GM12891 (cell line): ENCODE results near the gene KIF5C.

ENCODE experiments used
- DNase-seq: peaks from one replicate; pipeline ENCODE4 v3.0.0; 2011; ENCODE audit warnings: low spot score; ENCODE audit not compliant: insufficient read length
- FAIRE-seq: peaks from 2 replicates; lab custom pipeline; 2011; peaks lifted over from hg19 to GRCh38; lab: Jason Lieb, UNC
- PAX5 ChIP-seq: IDR thresholded peaks from 2 replicates; pipeline ENCODE4 v1.6.1; 2011; ENCODE audit warnings: low read length, moderate library complexity, mild to moderate bottlenecking; ENCODE audit not compliant: insufficient read depth, severe bottlenecking
- POLR2A ChIP-seq: IDR thresholded peaks from 2 replicates; pipeline ENCODE4 v1.6.1; 2011; ENCODE audit warnings: low read depth, low read length, control low read depth
- POLR2AphosphoS5 ChIP-seq: IDR thresholded peaks from 2 replicates; pipeline ENCODE4 v1.6.1; 2011; ENCODE audit warnings: low read depth, low read length, control low read depth
- POU2F2 ChIP-seq: IDR thresholded peaks from 2 replicates; pipeline ENCODE4 v1.6.1; 2011; ENCODE audit warnings: low read depth, mild to moderate bottlenecking, control low read depth, low read length, moderate library complexity
- SPI1 ChIP-seq: IDR thresholded peaks from 2 replicates; pipeline ENCODE4 v1.6.1; 2011; ENCODE audit warnings: low read depth, low read length, control low read depth
- TAF1 ChIP-seq: IDR thresholded peaks from 2 replicates; pipeline ENCODE4 v1.6.1; 2011; ENCODE audit warnings: low read depth, low read length, control low read depth

KIF5C gene

DNA sequence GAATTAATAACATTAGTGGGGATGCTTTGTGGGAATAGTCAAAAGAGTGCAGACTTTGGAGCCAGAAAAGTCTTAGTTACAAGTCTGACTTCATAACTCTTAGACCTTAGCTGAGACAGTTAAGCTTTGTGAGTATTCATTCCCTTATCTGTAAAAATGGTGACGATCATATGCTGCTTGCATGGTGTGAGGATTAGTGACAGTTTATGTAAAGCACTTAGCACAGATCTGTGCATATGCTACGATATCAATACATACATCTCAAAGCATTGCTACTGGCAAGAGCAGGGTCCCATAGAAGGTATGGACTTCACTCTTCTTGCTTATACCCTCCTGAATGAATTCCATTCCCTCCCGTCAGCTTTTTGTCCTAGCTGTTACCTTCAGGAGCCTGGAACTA lies 106.8 kb downstream of the KIF5C start:
- DNase-seq (no peak), FAIRE-seq (no peak)
- no peak for TF ChIP-seq POLR2A
- TF ChIP-seq POLR2AphosphoS5 = no peak
- TF ChIP-seq TAF1 = no peak
- TF ChIP-seq PAX5 = no peak
- no peak for TF ChIP-seq SPI1
- no peak for TF ChIP-seq POU2F2

DNA sequence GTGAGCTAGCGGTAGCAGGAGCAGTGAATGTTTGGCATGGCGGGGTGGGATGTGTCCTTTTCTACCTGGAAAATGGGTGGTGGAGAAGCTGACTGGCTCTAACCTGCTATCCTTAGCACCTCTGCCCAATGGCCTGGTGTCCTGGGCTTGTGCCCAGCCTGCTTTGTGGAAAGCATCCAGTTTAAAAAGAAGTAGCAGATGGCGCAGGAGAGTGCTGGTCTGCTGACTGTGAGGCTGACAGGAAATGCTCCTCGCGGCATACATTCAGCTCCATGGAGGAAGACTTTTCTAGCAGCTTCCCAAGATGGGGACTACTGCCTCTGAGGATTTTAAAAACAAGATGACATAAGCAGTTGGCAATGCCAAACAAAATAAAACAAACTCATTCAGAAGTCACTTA lies 107.3 kb downstream of the KIF5C start:
- FAIRE-seq = no peak
- TF ChIP-seq POU2F2 (no peak), TAF1 (no peak), POLR2A (no peak), PAX5 (no peak)
- DNase-seq = no peak

DNA sequence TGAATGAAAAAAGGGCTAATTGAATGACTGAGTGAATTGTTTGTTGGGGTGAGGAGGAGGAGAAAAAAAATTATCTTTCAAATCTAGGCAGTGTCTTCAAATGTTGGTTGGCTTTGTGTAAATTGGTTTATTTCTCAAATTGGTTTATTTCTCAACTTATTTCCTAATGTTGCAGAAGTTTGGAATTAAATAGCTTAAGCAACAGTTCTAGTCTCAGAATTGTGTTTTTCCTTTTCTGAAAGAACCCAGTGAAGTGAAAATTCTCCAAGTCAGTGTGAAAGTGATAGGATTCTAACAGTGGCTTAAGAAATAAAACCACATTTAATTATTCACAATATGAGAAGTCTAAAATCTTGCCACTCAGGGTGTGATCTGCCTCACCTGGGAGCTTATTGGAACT lies 108.9 kb downstream of the KIF5C start:
- FAIRE-seq = no peak
- DNase-seq = no peak
- no peak for TF ChIP-seq POLR2AphosphoS5
- TF ChIP-seq SPI1 = no peak
- no peak for TF ChIP-seq PAX5
- TF ChIP-seq POLR2A = no peak
- TF ChIP-seq TAF1 = no peak
- TF ChIP-seq POU2F2 = no peak

DNA sequence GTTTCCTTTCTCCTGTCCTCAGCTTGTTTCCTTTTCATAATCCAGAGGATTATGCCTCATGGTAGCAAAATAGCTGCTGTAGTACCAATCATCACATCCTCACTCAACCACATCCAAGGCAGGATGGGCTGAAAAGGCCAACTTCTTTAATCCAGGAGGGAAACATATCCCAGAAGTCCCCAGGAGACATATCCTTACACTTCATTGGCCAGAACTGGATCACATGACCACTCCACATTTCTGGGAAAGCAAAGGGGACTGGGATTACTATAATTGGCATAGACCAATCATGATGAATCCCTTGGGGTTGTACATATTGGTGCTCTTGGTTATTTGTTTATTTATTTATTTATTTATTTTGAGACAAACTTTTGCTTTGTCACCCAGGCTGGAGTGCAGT lies 109.4 kb downstream of the KIF5C start:
- no peak for TF ChIP-seq PAX5
- TF ChIP-seq POLR2AphosphoS5 = no peak
- no peak for DNase-seq
- FAIRE-seq = no peak

DNA sequence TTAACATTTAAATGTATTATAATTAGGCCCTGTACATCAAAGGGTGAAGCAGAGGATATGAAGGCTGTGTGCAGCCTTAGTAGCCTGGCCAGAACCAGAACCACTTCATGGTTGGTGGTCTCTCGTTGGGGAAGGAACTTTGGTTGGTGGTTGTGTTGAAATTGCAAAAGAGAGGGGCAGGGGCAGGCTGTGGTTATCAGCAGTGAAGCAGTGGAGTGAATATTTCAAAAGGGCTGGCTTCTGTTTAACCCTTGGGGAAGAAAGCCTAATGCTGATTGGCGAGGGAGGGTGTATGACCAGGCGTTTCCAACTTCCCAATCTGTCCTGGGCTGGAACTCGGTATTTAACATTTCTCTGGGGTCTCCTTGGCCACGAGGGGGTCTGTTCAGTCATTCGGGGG lies 112.3 kb downstream of the KIF5C start:
- FAIRE-seq (no peak), DNase-seq (no peak)
- TF ChIP-seq SPI1 (no peak), TAF1 (no peak), POLR2A (no peak), PAX5 (no peak), POU2F2 (no peak), POLR2AphosphoS5 (no peak)

DNA sequence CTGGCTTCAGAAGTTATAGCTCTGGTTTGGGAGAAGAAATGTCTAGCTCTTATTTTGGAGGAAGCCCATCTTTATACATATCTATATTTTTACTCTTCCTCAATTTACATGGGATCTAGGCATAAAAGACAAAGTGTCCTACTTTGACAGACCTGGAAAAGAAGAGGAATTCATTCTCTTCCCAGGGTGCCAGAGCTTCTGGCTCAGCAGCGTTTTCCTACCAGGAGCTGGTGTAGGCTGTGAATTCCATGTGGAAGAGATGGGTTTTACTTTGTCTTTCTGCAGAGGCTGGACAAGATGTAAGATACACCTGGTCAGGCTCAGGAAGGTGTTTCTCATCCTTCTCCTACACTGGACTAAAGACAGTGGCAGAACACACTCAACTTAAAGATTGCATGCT lies 113.3 kb downstream of the KIF5C start:
- TF ChIP-seq POLR2A (no peak), POU2F2 (no peak), TAF1 (no peak), PAX5 (no peak), SPI1 (no peak), POLR2AphosphoS5 (no peak)
- FAIRE-seq (no peak), DNase-seq (no peak)

DNA sequence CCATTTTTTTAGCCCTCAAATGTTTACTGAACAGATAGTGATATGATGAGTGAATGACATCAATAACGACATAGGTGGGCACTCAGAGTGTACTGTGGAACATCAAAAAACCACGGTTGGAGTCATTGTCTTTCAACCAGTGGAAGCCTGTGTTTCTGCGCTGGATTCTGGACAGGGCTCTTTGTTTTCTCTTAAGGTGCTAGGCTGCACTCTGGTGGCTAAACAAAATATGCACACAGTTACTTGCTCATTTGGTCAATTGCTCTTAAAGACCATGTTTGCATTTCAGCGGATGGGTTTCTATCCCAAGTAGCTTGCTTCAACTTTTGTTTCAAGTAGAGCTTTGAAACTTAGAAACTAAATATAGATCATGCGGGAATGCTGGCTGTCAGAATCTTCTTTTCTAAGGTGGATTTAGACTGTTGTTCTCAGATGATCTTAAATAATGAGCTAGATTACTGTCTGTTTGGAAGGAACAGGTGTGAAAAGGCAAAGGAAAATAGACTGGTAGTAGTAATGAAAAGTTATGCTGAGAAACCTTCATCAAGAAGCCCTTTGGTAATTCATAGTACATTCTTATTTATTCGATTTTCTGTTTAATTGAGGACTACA lies 115.0 kb downstream of the KIF5C start:
- DNase-seq = peak; percentile 43
- FAIRE-seq = peak; percentile 87
- TF ChIP-seq POLR2AphosphoS5 (no peak), POLR2A (no peak), TAF1 (no peak), SPI1 (no peak), POU2F2 (no peak), PAX5 (no peak)

DNA sequence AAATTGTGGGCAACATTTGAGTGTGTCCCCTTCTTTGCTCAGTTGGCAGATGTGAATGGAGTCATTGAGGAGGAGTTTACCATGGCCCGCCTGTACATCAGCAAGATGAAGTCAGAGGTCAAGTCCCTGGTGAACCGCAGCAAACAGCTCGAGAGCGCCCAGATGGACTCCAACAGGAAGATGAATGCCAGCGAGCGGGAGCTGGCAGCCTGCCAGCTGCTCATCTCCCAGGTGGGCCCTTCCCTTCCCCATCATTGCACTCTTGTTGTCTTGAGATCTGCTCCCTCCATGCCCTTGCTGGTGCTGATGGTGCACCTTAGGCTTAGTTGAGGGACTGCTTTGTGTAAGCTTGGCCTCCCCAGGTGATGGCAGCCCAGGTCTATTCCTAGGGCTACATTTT lies 115.9 kb downstream of the KIF5C start:
- no peak for TF ChIP-seq SPI1
- DNase-seq (no peak), FAIRE-seq (no peak)

DNA sequence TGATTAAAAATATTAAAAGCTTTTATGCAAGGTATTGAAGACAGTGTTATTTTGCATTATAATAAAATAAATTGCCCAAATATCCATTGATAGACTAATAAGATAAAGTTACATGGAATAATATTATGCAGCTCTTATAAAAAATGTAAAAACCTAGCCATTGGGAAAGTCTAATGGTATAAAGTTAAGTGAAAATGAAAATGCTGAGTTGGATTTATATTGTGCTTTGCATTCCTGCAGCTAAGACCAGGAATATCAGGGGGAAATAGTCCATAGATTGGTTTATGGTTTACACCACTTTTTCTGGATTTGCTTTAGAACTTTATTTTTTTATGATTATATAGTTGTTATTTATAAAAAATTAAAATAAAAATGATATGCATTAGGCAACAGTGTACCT lies 117.4 kb downstream of the KIF5C start:
- no peak for FAIRE-seq
- DNase-seq = no peak
- TF ChIP-seq TAF1 (no peak), POU2F2 (no peak), SPI1 (no peak), POLR2A (no peak), POLR2AphosphoS5 (no peak)

DNA sequence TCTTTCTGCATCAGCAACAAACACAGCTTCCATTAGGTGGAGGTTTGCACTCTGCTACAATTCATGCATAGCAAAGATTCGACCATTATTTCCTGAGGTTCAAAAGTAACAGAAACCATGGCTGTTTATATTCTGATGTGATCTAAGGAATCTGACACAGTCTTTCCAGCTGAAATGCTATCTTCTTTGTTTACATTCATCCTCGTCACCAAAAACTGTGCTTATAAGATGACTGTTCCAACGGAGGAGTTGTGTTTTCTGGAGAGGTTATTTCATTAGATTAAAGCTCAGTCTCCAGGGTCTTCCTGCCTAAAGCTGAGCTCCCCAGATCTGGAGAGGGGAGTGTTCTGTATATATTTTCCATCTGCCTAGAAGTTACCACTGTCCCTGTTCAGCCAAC lies 118.3 kb downstream of the KIF5C start:
- TF ChIP-seq POLR2AphosphoS5 (no peak), SPI1 (no peak), TAF1 (no peak), PAX5 (no peak), POU2F2 (no peak), POLR2A (no peak)
- DNase-seq (no peak), FAIRE-seq (no peak)
